GM12878 (cell line): ENCODE data around the gene PLAC1. TPM values are rescaled to one million over a fixed set of nuclear protein-coding genes. Genes with fewer than 3 reads are reported as not detected.

ENCODE experiments used
- ATAC-seq: fragments of 200-7000 bp; cut with Tn5 transposase; 3 replicates; pipeline ENCODE4 v1.9.1; 2020; ENCODE audit warnings: mild to moderate bottlenecking, moderate library complexity
- BruUV-seq: library from RNA; stranded (reverse); fragments of 400-500 nt; replicated peaks from 2 replicates; lab custom pipeline; 2021; lab: Mats Ljungman, UMichigan
- CTCF ChIA-PET: fragments of 300-600 bp; sonication (Branson Sonifier 250); formaldehyde crosslinking; extraction: SDS; loops from one replicate; lab custom pipeline; 2021; ENCODE audit warnings: inconsistent platforms; lab: Yijun Ruan, JAX
- POLR2A ChIA-PET: fragments of 350-600 bp; formaldehyde crosslinking; extraction: SDS; loops from one replicate; lab custom pipeline; 2021; ENCODE audit warnings: inconsistent platforms; lab: Charles Lee
- RAD21 ChIA-PET: fragments of 300-600 bp; sonication (Branson Sonifier 250); formaldehyde crosslinking; loops from one replicate; lab custom pipeline; 2023; ENCODE audit warnings: antibody characterized with exemption; ENCODE audit not compliant: unreplicated experiment; lab: Charles Lee
- SMC1A ChIA-PET: fragments of 300-600 bp; sonication (Branson Sonifier 250); formaldehyde crosslinking; loops from one replicate; lab custom pipeline; 2023; ENCODE audit not compliant: unreplicated experiment, uncharacterized antibody; lab: Charles Lee
- DNase-seq: peaks from one replicate; pipeline ENCODE4 v3.0.0-alpha.2; 2011; ENCODE audit warnings: low read depth, low spot score
- FAIRE-seq: peaks from 3 replicates; lab custom pipeline; 2011; peaks lifted over from hg19 to GRCh38; lab: Jason Lieb, UNC
- H2AFZ ChIP-seq: 2 replicates; pipeline ENCODE4 v1.6.0; 2011; ENCODE audit warnings: low read depth, low read length, control low read depth; ENCODE audit not compliant: control insufficient read depth
- H3K27ac ChIP-seq: 2 replicates; pipeline ENCODE4 v1.5.1; 2011; ENCODE audit warnings: control low read depth; ENCODE audit not compliant: control insufficient read depth, insufficient read depth
- H3K27me3 ChIP-seq, 2 experiments: replicated peaks in 1 of 2; 2 replicates each; pipeline versions ENCODE4 v1.6.0 to v1.6.1; 2011; ENCODE audit warnings: low read length in 1 of 2; ENCODE audit not compliant: control insufficient read depth in 2 of 2, insufficient read depth in 2 of 2
- H3K36me3 ChIP-seq, 2 experiments: 2 replicates each; pipeline ENCODE4 v1.5.1; 2011; ENCODE audit warnings: low read length in 1 of 2; ENCODE audit not compliant: control insufficient read depth in 2 of 2, insufficient read depth in 2 of 2
- H3K4me1 ChIP-seq: 2 replicates; pipeline ENCODE4 v1.6.1; 2011; ENCODE audit warnings: mild to moderate bottlenecking, low read length, moderate library complexity, mixed read lengths; ENCODE audit not compliant: control insufficient read depth, insufficient read depth
- H3K4me2 ChIP-seq: 2 replicates; pipeline ENCODE4 v1.6.0; 2011; ENCODE audit warnings: control low read depth; ENCODE audit not compliant: control insufficient read depth, insufficient read depth
- H3K4me3 ChIP-seq: fragments of 200-600 bp; sonication (generic); 2 replicates; pipeline ENCODE4 v1.5.1; 2016
- H3K79me2 ChIP-seq: 2 replicates; pipeline ENCODE4 v1.6.0; 2011; ENCODE audit warnings: low read length; ENCODE audit not compliant: control insufficient read depth, insufficient read depth
- H3K9ac ChIP-seq: 2 replicates; pipeline ENCODE4 v1.8.0; 2011; ENCODE audit warnings: low read length, control low read depth, mixed read lengths; ENCODE audit not compliant: control insufficient read depth, insufficient read depth
- H3K9me3 ChIP-seq: replicated peaks from 3 replicates; pipeline ENCODE4 v1.5.1; 2011; ENCODE audit warnings: mild to moderate bottlenecking, low read length; ENCODE audit not compliant: control insufficient read depth, insufficient read depth
- H4K20me1 ChIP-seq: 2 replicates; pipeline ENCODE4 v1.6.0; 2011; ENCODE audit not compliant: control insufficient read depth, insufficient read depth
- CBX5 ChIP-seq: sonication (generic); IDR thresholded peaks from 2 replicates; pipeline ENCODE4 v1.6.1; 2016; ENCODE audit warnings: low read depth, moderate library complexity, mild to moderate bottlenecking, inconsistent platforms
- MXI1 ChIP-seq: fragments of 150-350 bp; IDR thresholded peaks from 2 replicates; pipeline ENCODE4 v1.6.1; 2011; ENCODE audit warnings: low read depth, mild to moderate bottlenecking, inconsistent platforms, low read length, improper control_type of control experiment
- POLR2AphosphoS2 ChIP-seq: IDR thresholded peaks from 2 replicates; pipeline ENCODE4 v1.6.1; 2011; ENCODE audit warnings: low read depth, mild to moderate bottlenecking, low read length, improper control_type of control experiment, moderate library complexity
- RAD51 ChIP-seq: fragments of 450-650 bp; IDR thresholded peaks from 2 replicates; pipeline ENCODE4 v1.6.1; 2016; ENCODE audit warnings: moderate library complexity, mild to moderate bottlenecking, inconsistent platforms
- STAT1 ChIP-seq: fragments of 450-650 bp; conservative IDR thresholded peaks from 2 replicates; pipeline ENCODE4 v1.6.1; 2014; ENCODE audit warnings: antibody characterized with exemption, mild to moderate bottlenecking
- ZBTB40 ChIP-seq: fragments of 450-650 bp; IDR thresholded peaks from 2 replicates; pipeline ENCODE4 v1.6.1; 2016; ENCODE audit warnings: mild to moderate bottlenecking, moderate library complexity, borderline replicate concordance
- WGBS: methylation state at CpG from one replicate; pipeline ENCODE4 v1.1.6; 2016; ENCODE audit warnings: low lambda C conversion rate; ENCODE audit not compliant: insufficient replicate concordance, insufficient coverage; ENCODE audit errors: missing lambda C conversion rate; 5-methylcytosine and 5-hydroxymethylcytosine counted together
- in situ Hi-C: fragments of 300-500 bp; cut with MboI; formaldehyde crosslinking; loops from 9 replicates; pipeline ENCODE4 v1.14.3; 2018; ENCODE audit warnings: mixed read lengths
- intact Hi-C: fragments of 100-400 bp; cut with micrococcal nuclease; formaldehyde crosslinking; loops from one replicate; pipeline ENCODE4 v1.14.2; 2022; ENCODE audit not compliant: unreplicated experiment
- polyA plus RNA-seq, 11 experiments: library from polyadenylated mRNA; depleted of rRNA in 4 of 11; unstranded in 6 of 11; stranded (reverse) in 5 of 11; fragments of >200 nt; fragmentation: Nextera tagmentation in 4 of 11; fragmentation: Illumina TruSeq in 1 of 11; extraction: Ambion mirVana in 4 of 11; extraction: Trizol in 1 of 11; gene quantifications; 1 replicate in 1 of 11; 2 replicates in 10 of 11; pipeline versions ENCODE4 v1.2.1 to v1.2.3, GENCODE V29; 2011 to 2016; ENCODE audit warnings: inconsistent platforms in 2 of 11, missing spikeins in 2 of 11, low read depth in 1 of 11
- total RNA-seq, 4 experiments: library from RNA; depleted of rRNA in 3 of 4; stranded (reverse); fragments of >200 nt in 3 of 4; fragmentation: Illumina TruSeq in 1 of 4; extraction: Trizol in 1 of 4; gene quantifications; 2 replicates each; pipeline versions ENCODE4 v1.2.1 to v1.2.3, GENCODE V29; 2013 to 2021

Gene PLAC1
- total and polyA plus RNA-seq, 10 of the 15 experiments (the other 5 are each of a cell fraction or from before 2014, with no cell fraction given), result 0.05 to 0.42 (median 0.17) TPM; not detected in 5

- TF ChIP-seq ZBTB40 (no peak), MXI1 (no peak), RAD51 (no peak)
These were observed 129.3 kb downstream of the PLAC1 start (continued) for GRCh38 chrX:134528960-134529359.

- CTCF ChIA-PET, result no interaction called here
- RAD21 ChIA-PET, result interaction anchor here (1.4 kb wide), 1 partner anchor 105 kb away, joined by 3 read pairs; no protein-coding TSS in a partner anchor
- no peak for FAIRE-seq
- no peak for DNase-seq
- no peak for TF ChIP-seq STAT1
- TF ChIP-seq CBX5, result no peak
- TF ChIP-seq POLR2AphosphoS2, result no peak
- H3K79me2 ChIP-seq, result no peaks in the 10 kb centered on the region
- no peak overlapping the region for H3K4me2 ChIP-seq
- no peak overlapping the region for H3K27ac ChIP-seq
- SMC1A ChIA-PET, result interaction anchor here (0.9 to 1.1 kb wide), 2 partner anchors 22 to 125 kb away, joined by 3 read pairs; no protein-coding TSS in a partner anchor
- 45% methylated on average over 5 of the region's 5 CpGs for WGBS
- no peaks in the 10 kb centered on the region for H3K4me1 ChIP-seq
- POLR2A ChIA-PET, result no interaction called here
- no peak overlapping the region for H3K4me3 ChIP-seq
- H2AFZ ChIP-seq, result no peak overlapping the region
- intact Hi-C loops (no loop called here), in situ Hi-C loops (no loop called here)
- no peak overlapping the region for H3K9ac ChIP-seq
- no peaks in the 10 kb centered on the region for H4K20me1 ChIP-seq
- H3K36me3 ChIP-seq, result no peaks in the 10 kb centered on the region
- no peaks in the 10 kb centered on the region for H3K9me3 ChIP-seq
- no peaks in the 10 kb centered on the region for H3K27me3 ChIP-seq
- no TSS peak for BruUV-seq
- no peak for ATAC-seq
These were observed 131.9 kb downstream of the PLAC1 start for GRCh38 chrX:134526399-134526798.
